A549 (cell line): Measurements from ENCODE around the gene PHACTR2. TPM values are rescaled to one million over a fixed set of nuclear protein-coding genes. Genes with fewer than 3 reads are reported as not detected.
"Not testable (repeated sequence)": the region's sequence is repeated elsewhere in the genome, so short reads cannot be mapped to it uniquely, and the experiment has no call there.

Experiments used
- ATAC-seq, 2 experiments: fragments of 200-7000 bp in 1 of 2; fragments of >200 bp in 1 of 2; cut with Nextera tagmentation in 1 of 2; cut with Tn5 transposase in 1 of 2; 3 replicates each; pipeline versions ENCODE4 v1.8.0 to v1.9.1; 2018 to 2020; ENCODE audit warnings: mild to moderate bottlenecking in 1 of 2, moderate library complexity in 1 of 2
- CTCF ChIA-PET: fragments of 300-600 bp; sonication (Branson Sonifier 250); formaldehyde crosslinking; extraction: SDS; loops from one replicate; lab custom pipeline; 2021; ENCODE audit warnings: antibody characterized with exemption, inconsistent platforms; lab: Yijun Ruan, JAX
- POLR2A ChIA-PET: fragments of 350-600 bp; formaldehyde crosslinking; extraction: SDS; loops from one replicate; lab custom pipeline; 2021; ENCODE audit warnings: antibody characterized with exemption, inconsistent platforms; lab: Yijun Ruan, JAX
- DNase-seq, 2 experiments: peaks; one replicate each; pipeline versions ENCODE4 v3.0.0 to v3.0.0-alpha.2; 2011 to 2016; ENCODE audit warnings: low read depth in 1 of 2, low spot score in 1 of 2
- FAIRE-seq: peaks from 2 replicates; lab custom pipeline; 2011; peaks lifted over from hg19 to GRCh38; lab: Jason Lieb, UNC
- H3K27ac ChIP-seq, 2 experiments: fragments of >200 bp; sonication (Bioruptor Twin); formaldehyde crosslinking; 3 replicates each; pipeline ENCODE4 v1.5.1; 2016 to 2017
- H3K4me1 ChIP-seq: fragments of >200 bp; sonication (Bioruptor Twin); formaldehyde crosslinking; 3 replicates; pipeline ENCODE4 v1.6.1; 2016
- H3K4me2 ChIP-seq: fragments of >200 bp; sonication (Bioruptor Twin); formaldehyde crosslinking; 3 replicates; pipeline ENCODE4 v1.6.1; 2016
- H3K4me3 ChIP-seq: fragments of >200 bp; sonication (Bioruptor Twin); formaldehyde crosslinking; 3 replicates; pipeline ENCODE4 v1.5.1; 2016
- H3K9me3 ChIP-seq: fragments of >200 bp; sonication (Bioruptor Twin); formaldehyde crosslinking; 3 replicates; pipeline ENCODE4 v1.6.1; 2016
- CBX2 ChIP-seq: fragments of 200-600 bp; sonication (generic); IDR thresholded peaks from 2 replicates; pipeline ENCODE4 v1.6.1; 2016; ENCODE audit warnings: low read depth, mild to moderate bottlenecking, borderline replicate concordance
- CBX8 ChIP-seq: fragments of 200-600 bp; sonication (generic); IDR thresholded peaks from 2 replicates; pipeline ENCODE4 v1.6.1; 2016
- FOSB ChIP-seq: fragments of 250-450 bp; sonication (Bioruptor Pico); IDR thresholded peaks from 2 replicates; pipeline ENCODE4 v1.5.0; 2020; ENCODE audit warnings: mild to moderate bottlenecking, moderate library complexity
- FOSL2 ChIP-seq, 2 experiments: fragments of 450-650 bp in 1 of 2; fragments of >200 bp in 1 of 2; sonication (Bioruptor Twin) in 1 of 2; formaldehyde crosslinking; IDR thresholded peaks; 2 replicates each; pipeline versions ENCODE4 v1.5.0 to v1.6.1; 2016 to 2020; ENCODE audit warnings: mild to moderate bottlenecking in 1 of 2, moderate library complexity in 1 of 2
- FOXS1 ChIP-seq: fragments of 250-450 bp; sonication (Bioruptor Pico); IDR thresholded peaks from 2 replicates; pipeline ENCODE4 v1.5.0; 2020; ENCODE audit warnings: mild to moderate bottlenecking, moderate library complexity
- HEYL ChIP-seq: fragments of 250-450 bp; sonication (Bioruptor Pico); IDR thresholded peaks from 2 replicates; pipeline ENCODE4 v1.8.0; 2021; ENCODE audit warnings: mild to moderate bottlenecking, moderate library complexity
- HOXA7 ChIP-seq: fragments of 250-450 bp; sonication (Bioruptor Pico); IDR thresholded peaks from 2 replicates; pipeline ENCODE4 v1.5.0; 2020; ENCODE audit warnings: mild to moderate bottlenecking, moderate library complexity
- HOXB13 ChIP-seq: fragments of 250-450 bp; sonication (Bioruptor Pico); IDR thresholded peaks from 2 replicates; pipeline ENCODE4 v1.5.0; 2020; ENCODE audit warnings: low read depth, mild to moderate bottlenecking, moderate library complexity
- MYC ChIP-seq: IDR thresholded peaks from 2 replicates; pipeline ENCODE4 v1.6.1; 2012; ENCODE audit warnings: mild to moderate bottlenecking, inconsistent platforms, low read length, improper control_type of control experiment, borderline replicate concordance
- NFE2L2 ChIP-seq: fragments of 150-350 bp; conservative IDR thresholded peaks from 2 replicates; pipeline ENCODE4 v1.6.1; 2014; ENCODE audit warnings: low read length
- NPAS2 ChIP-seq: fragments of 250-450 bp; sonication (Bioruptor Pico); IDR thresholded peaks from 2 replicates; pipeline ENCODE4 v1.8.0; 2022; ENCODE audit warnings: mild to moderate bottlenecking, moderate library complexity, borderline replicate concordance
- POLR2AphosphoS2 ChIP-seq: conservative IDR thresholded peaks from 2 replicates; pipeline ENCODE4 v1.6.1; 2012; ENCODE audit warnings: low read length, improper control_type of control experiment, inconsistent platforms
- RAD21 ChIP-seq, 2 experiments: fragments of >200 bp in 1 of 2; sonication (Bioruptor Twin) in 1 of 2; formaldehyde crosslinking in 1 of 2; IDR thresholded peaks in 1 of 2; conservative IDR thresholded peaks in 1 of 2; 2 replicates in 1 of 2; 3 replicates in 1 of 2; pipeline ENCODE4 v1.6.1; 2012 to 2018; ENCODE audit warnings: inconsistent platforms in 1 of 2
- ZNF302 ChIP-seq: fragments of 250-450 bp; sonication (Bioruptor Pico); IDR thresholded peaks from 2 replicates; pipeline ENCODE4 v1.9.0; 2021; ENCODE audit warnings: inconsistent platforms, mild to moderate bottlenecking, moderate library complexity
- WGBS: methylation state at CpG from one replicate; pipeline ENCODE4 v1.1.6; 2017; ENCODE audit errors: missing lambda C conversion rate; 5-methylcytosine and 5-hydroxymethylcytosine counted together
- polyA plus RNA-seq, 4 experiments: library from polyadenylated mRNA; depleted of rRNA in 3 of 4; stranded (reverse); fragments of >200 nt; fragmentation: RNase III in 1 of 4; extraction: RNeasy Plus Mini Kit Qiagen cat#74134 plus additional on column Dnase treatment in 1 of 4; gene quantifications; 2 replicates in 3 of 4; 3 replicates in 1 of 4; pipeline ENCODE4 v1.2.3, GENCODE V29; 2011 to 2017
- TF ChIP-seq, protein P1 (sequence below): fragments of 150-350 bp; IDR thresholded peaks from 2 replicates; pipeline ENCODE4 v1.6.1; 2014; ENCODE audit warnings: low read depth, mild to moderate bottlenecking, low read length
- TF ChIP-seq, protein P2 (sequence below): IDR thresholded peaks from 2 replicates; pipeline ENCODE4 v1.6.1; 2012; ENCODE audit warnings: low read depth, borderline replicate concordance
- TF ChIP-seq, protein P3 (sequence below): fragments of >200 bp; sonication (Bioruptor Twin); formaldehyde crosslinking; IDR thresholded peaks from 3 replicates; pipeline ENCODE4 v1.5.1; 2016
- TF ChIP-seq, protein P4 (sequence below): fragments of >200 bp; sonication (Bioruptor Twin); formaldehyde crosslinking; IDR thresholded peaks from 3 replicates; pipeline ENCODE4 v1.6.1; 2016
- TF ChIP-seq, protein P5 (sequence below): IDR thresholded peaks from 2 replicates; pipeline ENCODE4 v1.6.1; 2012

The PHACTR2 gene
- polyA plus RNA-seq, 2 of the 4 experiments (the other 2 are of a cell fraction): 2.5 to 10.4 TPM

DNA sequence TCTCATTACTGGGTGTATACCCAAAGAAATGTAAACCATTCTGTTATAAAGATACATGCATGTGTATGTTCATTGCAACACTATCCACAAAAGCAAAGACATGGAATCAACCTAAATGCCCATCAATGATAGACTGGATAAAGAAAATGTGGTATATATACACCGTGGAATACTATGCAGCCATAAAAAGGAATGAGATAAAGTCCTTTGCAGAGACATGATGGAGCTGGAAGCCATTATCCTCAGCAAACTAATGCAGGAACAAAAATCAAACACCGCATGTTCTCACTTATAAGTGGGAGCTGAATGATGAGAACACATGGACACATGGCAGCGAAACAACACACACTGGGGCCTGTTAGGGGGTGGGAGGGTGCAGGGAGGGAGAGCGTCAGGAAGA lies 26.4 kb upstream of the PHACTR2 start:
- CTCF ChIA-PET, H3K27ac ChIP-seq, H3K4me3 ChIP-seq, ATAC-seq, FAIRE-seq, H3K9me3 ChIP-seq, H3K4me2 ChIP-seq, H3K4me1 ChIP-seq, DNase-seq, POLR2A ChIA-PET: not testable (repeated sequence)
- WGBS: 92% methylated on average over 4 of the region's 4 CpGs

DNA sequence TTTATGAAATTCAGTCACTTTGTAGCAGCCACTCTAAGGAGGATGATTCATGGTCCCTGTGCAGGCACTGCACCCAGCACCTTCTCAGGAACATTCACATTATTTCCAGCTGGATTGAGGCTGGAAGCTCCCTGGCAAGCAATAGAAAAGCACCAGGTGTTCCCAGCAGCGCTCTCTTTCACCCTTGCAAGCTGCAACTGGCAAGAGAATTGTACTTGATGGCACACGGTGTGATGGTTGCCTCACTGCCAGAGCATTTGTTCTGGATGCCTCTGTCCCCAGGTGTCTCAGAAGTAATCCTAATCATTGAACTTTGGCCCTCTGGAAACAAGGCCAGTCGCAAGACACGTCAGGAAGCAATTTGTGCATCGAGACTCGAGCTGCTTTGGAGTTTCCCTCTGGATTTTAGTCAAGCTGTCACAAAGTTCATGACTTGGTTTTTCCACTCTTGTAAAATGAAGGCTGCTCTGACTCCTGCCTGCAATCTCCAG lies 24.9 kb upstream of the PHACTR2 start:
- Histone ChIP-seq H3K4me3 (no peak overlapping the region), H3K9me3 (no peaks in the 10 kb centered on the region), H3K27ac (no peak overlapping the region), H3K4me1 (no peaks in the 10 kb centered on the region), H3K4me2 (no peak overlapping the region)
- CTCF ChIA-PET: no interaction called here
- DNase-seq: no peak
- no peak for ATAC-seq
- POLR2A ChIA-PET: no interaction called here
- no peak for TF ChIP-seq CBX8
- no peak for TF ChIP-seq FOXS1 (CRISPR knock-in tag)
- TF ChIP-seq, protein P1, sequence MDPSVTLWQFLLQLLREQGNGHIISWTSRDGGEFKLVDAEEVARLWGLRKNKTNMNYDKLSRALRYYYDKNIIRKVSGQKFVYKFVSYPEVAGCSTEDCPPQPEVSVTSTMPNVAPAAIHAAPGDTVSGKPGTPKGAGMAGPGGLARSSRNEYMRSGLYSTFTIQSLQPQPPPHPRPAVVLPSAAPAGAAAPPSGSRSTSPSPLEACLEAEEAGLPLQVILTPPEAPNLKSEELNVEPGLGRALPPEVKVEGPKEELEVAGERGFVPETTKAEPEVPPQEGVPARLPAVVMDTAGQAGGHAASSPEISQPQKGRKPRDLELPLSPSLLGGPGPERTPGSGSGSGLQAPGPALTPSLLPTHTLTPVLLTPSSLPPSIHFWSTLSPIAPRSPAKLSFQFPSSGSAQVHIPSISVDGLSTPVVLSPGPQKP: no peak
- no peak for TF ChIP-seq HOXB13 (CRISPR knock-in tag)
- TF ChIP-seq NPAS2 (CRISPR knock-in tag): no peak
- no peak for TF ChIP-seq NFE2L2
- TF ChIP-seq, protein P2, sequence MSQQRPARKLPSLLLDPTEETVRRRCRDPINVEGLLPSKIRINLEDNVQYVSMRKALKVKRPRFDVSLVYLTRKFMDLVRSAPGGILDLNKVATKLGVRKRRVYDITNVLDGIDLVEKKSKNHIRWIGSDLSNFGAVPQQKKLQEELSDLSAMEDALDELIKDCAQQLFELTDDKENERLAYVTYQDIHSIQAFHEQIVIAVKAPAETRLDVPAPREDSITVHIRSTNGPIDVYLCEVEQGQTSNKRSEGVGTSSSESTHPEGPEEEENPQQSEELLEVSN: no peak
- no peak for TF ChIP-seq FOSB (CRISPR knock-in tag)
- no peak for TF ChIP-seq RAD21 (conservative IDR thresholded peaks at IDR 0.05 in 1 of 2, IDR thresholded peaks at IDR 0.05 in 1 of 2)
- TF ChIP-seq MYC: no peak
- TF ChIP-seq, protein P3, sequence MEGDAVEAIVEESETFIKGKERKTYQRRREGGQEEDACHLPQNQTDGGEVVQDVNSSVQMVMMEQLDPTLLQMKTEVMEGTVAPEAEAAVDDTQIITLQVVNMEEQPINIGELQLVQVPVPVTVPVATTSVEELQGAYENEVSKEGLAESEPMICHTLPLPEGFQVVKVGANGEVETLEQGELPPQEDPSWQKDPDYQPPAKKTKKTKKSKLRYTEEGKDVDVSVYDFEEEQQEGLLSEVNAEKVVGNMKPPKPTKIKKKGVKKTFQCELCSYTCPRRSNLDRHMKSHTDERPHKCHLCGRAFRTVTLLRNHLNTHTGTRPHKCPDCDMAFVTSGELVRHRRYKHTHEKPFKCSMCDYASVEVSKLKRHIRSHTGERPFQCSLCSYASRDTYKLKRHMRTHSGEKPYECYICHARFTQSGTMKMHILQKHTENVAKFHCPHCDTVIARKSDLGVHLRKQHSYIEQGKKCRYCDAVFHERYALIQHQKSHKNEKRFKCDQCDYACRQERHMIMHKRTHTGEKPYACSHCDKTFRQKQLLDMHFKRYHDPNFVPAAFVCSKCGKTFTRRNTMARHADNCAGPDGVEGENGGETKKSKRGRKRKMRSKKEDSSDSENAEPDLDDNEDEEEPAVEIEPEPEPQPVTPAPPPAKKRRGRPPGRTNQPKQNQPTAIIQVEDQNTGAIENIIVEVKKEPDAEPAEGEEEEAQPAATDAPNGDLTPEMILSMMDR: no peak
- TF ChIP-seq POLR2AphosphoS2: no peak
- TF ChIP-seq, protein P4, sequence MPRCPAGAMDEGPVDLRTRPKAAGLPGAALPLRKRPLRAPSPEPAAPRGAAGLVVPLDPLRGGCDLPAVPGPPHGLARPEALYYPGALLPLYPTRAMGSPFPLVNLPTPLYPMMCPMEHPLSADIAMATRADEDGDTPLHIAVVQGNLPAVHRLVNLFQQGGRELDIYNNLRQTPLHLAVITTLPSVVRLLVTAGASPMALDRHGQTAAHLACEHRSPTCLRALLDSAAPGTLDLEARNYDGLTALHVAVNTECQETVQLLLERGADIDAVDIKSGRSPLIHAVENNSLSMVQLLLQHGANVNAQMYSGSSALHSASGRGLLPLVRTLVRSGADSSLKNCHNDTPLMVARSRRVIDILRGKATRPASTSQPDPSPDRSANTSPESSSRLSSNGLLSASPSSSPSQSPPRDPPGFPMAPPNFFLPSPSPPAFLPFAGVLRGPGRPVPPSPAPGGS: no peak
- TF ChIP-seq, protein P5, sequence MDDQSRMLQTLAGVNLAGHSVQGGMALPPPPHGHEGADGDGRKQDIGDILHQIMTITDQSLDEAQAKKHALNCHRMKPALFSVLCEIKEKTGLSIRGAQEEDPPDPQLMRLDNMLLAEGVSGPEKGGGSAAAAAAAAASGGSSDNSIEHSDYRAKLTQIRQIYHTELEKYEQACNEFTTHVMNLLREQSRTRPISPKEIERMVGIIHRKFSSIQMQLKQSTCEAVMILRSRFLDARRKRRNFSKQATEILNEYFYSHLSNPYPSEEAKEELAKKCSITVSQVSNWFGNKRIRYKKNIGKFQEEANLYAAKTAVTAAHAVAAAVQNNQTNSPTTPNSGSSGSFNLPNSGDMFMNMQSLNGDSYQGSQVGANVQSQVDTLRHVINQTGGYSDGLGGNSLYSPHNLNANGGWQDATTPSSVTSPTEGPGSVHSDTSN: no peak
- no peak for TF ChIP-seq HOXA7 (CRISPR knock-in tag)
- no peak for TF ChIP-seq HEYL
- TF ChIP-seq CBX2: no peak
- TF ChIP-seq ZNF302 (CRISPR knock-in tag): no peak
- no peak for TF ChIP-seq FOSL2 (IDR thresholded peaks at IDR 0.05)
- TF ChIP-seq FOSL2 (CRISPR knock-in tag; IDR thresholded peaks at IDR 0.05): no peak
- WGBS: 68% methylated on average over 6 of the region's 6 CpGs
- no peak for FAIRE-seq
